H9 (cell line): ENCODE results near the gene RBM33. TPM values are rescaled to one million over a fixed set of nuclear protein-coding genes. Genes with fewer than 3 reads are reported as not detected.
A peak's percentile ranks its signal among the peaks of the same experiment; 100 is the strongest.

ENCODE experiments used
- DNase-seq: peaks from one replicate; pipeline ENCODE4 v3.0.0-alpha.2; 2017
- H2AFZ ChIP-seq: one replicate; pipeline ENCODE4 v1.6.1; 2013; ENCODE audit warnings: mild to moderate bottlenecking, low read length, control low read depth, moderate library complexity
- H2AK5ac ChIP-seq: 2 replicates; pipeline ENCODE4 v1.6.1; 2013; ENCODE audit warnings: low read length, control low read depth, mixed read lengths; ENCODE audit not compliant: insufficient read length
- H2BK120ac ChIP-seq: one replicate; pipeline ENCODE4 v1.6.1; 2013; ENCODE audit warnings: low read depth, mild to moderate bottlenecking, low read length, control low read depth, inconsistent platforms; ENCODE audit not compliant: poor library complexity, severe bottlenecking
- H2BK12ac ChIP-seq: 2 replicates; pipeline ENCODE4 v1.6.1; 2013; ENCODE audit warnings: low read length, control low read depth, mixed read lengths, low read depth; ENCODE audit not compliant: insufficient read length
- H2BK15ac ChIP-seq: 2 replicates; pipeline ENCODE4 v1.6.1; 2013; ENCODE audit warnings: low read depth, low read length, control low read depth
- H2BK20ac ChIP-seq: one replicate; pipeline ENCODE4 v1.6.1; 2013; ENCODE audit warnings: low read depth, mild to moderate bottlenecking, low read length, control low read depth, inconsistent platforms; ENCODE audit not compliant: poor library complexity, severe bottlenecking
- H2BK5ac ChIP-seq: 2 replicates; pipeline ENCODE4 v1.6.1; 2013; ENCODE audit warnings: low read length, control low read depth, mixed read lengths; ENCODE audit not compliant: insufficient read length
- H3K14ac ChIP-seq: 2 replicates; pipeline ENCODE4 v1.6.1; 2013; ENCODE audit warnings: low read length, control low read depth; ENCODE audit not compliant: insufficient read depth
- H3K18ac ChIP-seq: 2 replicates; pipeline ENCODE4 v1.6.1; 2013; ENCODE audit warnings: low read depth, mild to moderate bottlenecking, mixed read lengths, low read length, control low read depth; ENCODE audit not compliant: insufficient read length
- H3K23ac ChIP-seq: 2 replicates; pipeline ENCODE4 v1.6.1; 2013; ENCODE audit warnings: low read length, control low read depth, mixed read lengths, low read depth; ENCODE audit not compliant: insufficient read length
- H3K23me2 ChIP-seq: 2 replicates; pipeline ENCODE4 v1.6.1; 2013; ENCODE audit warnings: low read depth, mild to moderate bottlenecking, mixed read lengths, low read length, control low read depth; ENCODE audit not compliant: insufficient read length, poor library complexity, severe bottlenecking
- H3K27ac ChIP-seq: 2 replicates; pipeline ENCODE4 v1.5.1; 2013; ENCODE audit warnings: low read length, control low read depth, mixed read lengths, low read depth; ENCODE audit not compliant: insufficient read length
- H3K27me3 ChIP-seq: 2 replicates; pipeline ENCODE4 v1.6.1; 2013; ENCODE audit warnings: low read length, control low read depth, inconsistent platforms; ENCODE audit not compliant: insufficient read depth
- H3K4ac ChIP-seq: 2 replicates; pipeline ENCODE4 v1.6.1; 2013; ENCODE audit warnings: low read depth, mild to moderate bottlenecking, control low read depth, inconsistent platforms, low read length, moderate library complexity
- H3K4me1 ChIP-seq: 2 replicates; pipeline ENCODE4 v1.6.1; 2013; ENCODE audit warnings: low read length, control low read depth, inconsistent platforms; ENCODE audit not compliant: insufficient read depth
- H3K4me2 ChIP-seq: 2 replicates; pipeline ENCODE4 v1.6.1; 2013; ENCODE audit warnings: low read length, control low read depth, mixed read lengths; ENCODE audit not compliant: insufficient read length, insufficient read depth
- H3K56ac ChIP-seq: 2 replicates; pipeline ENCODE4 v1.6.1; 2013; ENCODE audit warnings: low read depth, mild to moderate bottlenecking, mixed read lengths, low read length, control low read depth; ENCODE audit not compliant: insufficient read length
- H3K79me1 ChIP-seq: 2 replicates; pipeline ENCODE4 v1.6.1; 2013; ENCODE audit warnings: low read depth, mild to moderate bottlenecking, moderate library complexity, low read length, control low read depth, inconsistent platforms; ENCODE audit not compliant: insufficient read depth, poor library complexity, severe bottlenecking
- H3K79me2 ChIP-seq: 2 replicates; pipeline ENCODE4 v1.6.1; 2013; ENCODE audit warnings: low read length, control low read depth, inconsistent platforms; ENCODE audit not compliant: insufficient read depth
- H3K9ac ChIP-seq: 2 replicates; pipeline ENCODE4 v1.6.1; 2013; ENCODE audit warnings: low read length, control low read depth, mixed read lengths; ENCODE audit not compliant: insufficient read length; ENCODE audit errors: extremely low read depth
- H3K9me3 ChIP-seq: one replicate; pipeline ENCODE4 v1.6.1; 2013; ENCODE audit warnings: low read depth, low read length, inconsistent platforms; ENCODE audit not compliant: control insufficient read depth
- H3T11ph ChIP-seq: one replicate; pipeline ENCODE4 v1.6.1; 2013; ENCODE audit warnings: mild to moderate bottlenecking, low read length, control low read depth, inconsistent platforms
- H4K20me1 ChIP-seq: one replicate; pipeline ENCODE4 v1.6.1; 2013; ENCODE audit not compliant: control insufficient read depth, insufficient read length, insufficient read depth
- H4K5ac ChIP-seq: 2 replicates; pipeline ENCODE4 v1.6.1; 2013; ENCODE audit warnings: low read depth, mild to moderate bottlenecking, mixed read lengths, low read length, control low read depth; ENCODE audit not compliant: insufficient read length
- H4K8ac ChIP-seq: replicated peaks from 2 replicates; pipeline ENCODE4 v1.6.1; 2013; ENCODE audit warnings: low read length, control low read depth, mixed read lengths, low read depth; ENCODE audit not compliant: insufficient read length
- H4K91ac ChIP-seq: 2 replicates; pipeline ENCODE4 v1.6.1; 2013; ENCODE audit warnings: low read depth, mild to moderate bottlenecking, moderate library complexity, mixed read lengths, low read length, control low read depth; ENCODE audit not compliant: insufficient read length
- H3K27ac Mint-ChIP-seq, 3 experiments: 2 replicates in 2 of 3; 3 replicates in 1 of 3; pipeline ENCODE4 v1.8.0; 2020 to 2021; ENCODE audit warnings: mixed read lengths in 3 of 3, mild to moderate bottlenecking in 1 of 3, moderate library complexity in 1 of 3
- H3K27me3 Mint-ChIP-seq: 2 replicates; pipeline ENCODE4 v1.8.0; 2021; ENCODE audit warnings: low read depth, mild to moderate bottlenecking, moderate library complexity, mixed read lengths
- H3K36me3 Mint-ChIP-seq, 3 experiments: 2 replicates in 2 of 3; 3 replicates in 1 of 3; pipeline ENCODE4 v1.8.0; 2020 to 2021; ENCODE audit warnings: low read depth in 3 of 3, mixed read lengths in 3 of 3; ENCODE audit not compliant: insufficient read depth in 1 of 3
- H3K4me1 Mint-ChIP-seq, 2 experiments: 2 replicates each; pipeline ENCODE4 v1.8.0; 2020; ENCODE audit warnings: mixed read lengths in 2 of 2
- H3K4me3 Mint-ChIP-seq, 2 experiments: 2 replicates in 1 of 2; 3 replicates in 1 of 2; pipeline ENCODE4 v1.8.0; 2020 to 2021; ENCODE audit warnings: mild to moderate bottlenecking in 2 of 2, mixed read lengths in 2 of 2, moderate library complexity in 1 of 2
- H3K9me3 Mint-ChIP-seq, 2 experiments: 2 replicates in 1 of 2; 3 replicates in 1 of 2; pipeline ENCODE4 v1.8.0; 2020; ENCODE audit warnings: mild to moderate bottlenecking in 2 of 2, mixed read lengths in 2 of 2, moderate library complexity in 1 of 2
- CTCF ChIP-seq: fragments of 200-600 bp; sonication (generic); conservative IDR thresholded peaks from 3 replicates; pipeline ENCODE4 v1.8.0; 2021; ENCODE audit warnings: antibody characterized with exemption, mild to moderate bottlenecking
- WGBS: extraction: QIAGEN DNeasy Blood & Tissue Kit; methylation state at CpG from one replicate; pipeline ENCODE4 v1.1.7; 2013; ENCODE audit warnings: missing lambda C conversion rate, low lambda C conversion rate, mixed read lengths; ENCODE audit not compliant: insufficient read length; ENCODE audit errors: extremely low coverage; 5-methylcytosine and 5-hydroxymethylcytosine counted together
- total RNA-seq: library from RNA; stranded (reverse); gene quantifications from 2 replicates; pipeline ENCODE4 v1.2.1, GENCODE V29; 2021

Gene RBM33
- total RNA-seq, 1 experiment from 2014 or later: 71.3 TPM

- no CpG with 5 or more reads among the region's 5 CpGs for WGBS
- no peak overlapping the region for H3K27ac ChIP-seq
- no peak overlapping the region for H2AFZ ChIP-seq
- H3K27me3 ChIP-seq: no peaks in the 10 kb centered on the region
- no peak overlapping the region for H2BK120ac ChIP-seq
- no peak overlapping the region for H3K14ac ChIP-seq
- no peak for TF ChIP-seq CTCF
- no peak overlapping the region for H4K5ac ChIP-seq
- DNase-seq: no peak
- H4K91ac ChIP-seq: peak overlapping the region; percentile 1
- H3K4me2 ChIP-seq: no peak overlapping the region
- no peak overlapping the region for H2AK5ac ChIP-seq
- H4K20me1 ChIP-seq: peaks cover 2% of the 10 kb centered on the region
- H3T11ph ChIP-seq: no peak overlapping the region
- H3K4me1 Mint-ChIP-seq: peaks cover 16 to 20% of the 10 kb centered on the region in 2 experiments
- H2BK5ac ChIP-seq: no peak overlapping the region
- H3K79me1 ChIP-seq: peaks cover 7% of the 10 kb centered on the region
- no peak overlapping the region for H3K23ac ChIP-seq
- no peak overlapping the region for H2BK15ac ChIP-seq
- peak overlapping the region; percentile 45 to 59 (median 50); a peak in 3 of 7 replicates for H3K27ac Mint-ChIP-seq
- H3K4ac ChIP-seq: no peak overlapping the region
- no peaks in the 10 kb centered on the region for H3K27me3 Mint-ChIP-seq
- H3K79me2 ChIP-seq: peaks cover 41% of the 10 kb centered on the region; the same call in 1 of the 2 replicates
- H2BK12ac ChIP-seq: no peak overlapping the region
- no peaks in the 10 kb centered on the region for H3K9me3 ChIP-seq
- peaks cover 3% of the 10 kb centered on the region; the same call in 1 of the 2 replicates for H3K4me1 ChIP-seq
- H3K36me3 Mint-ChIP-seq: peaks cover 9 to 24% (median 20%) of the 10 kb centered on the region in 3 experiments; a peak in 6 of 7 replicates
- H3K18ac ChIP-seq: no peak overlapping the region
- H3K4me3 Mint-ChIP-seq: no peak overlapping the region
- no peak overlapping the region for H3K9ac ChIP-seq
- no peak overlapping the region for H4K8ac ChIP-seq
- no peak overlapping the region for H2BK20ac ChIP-seq
- H3K9me3 Mint-ChIP-seq: no peaks in the 10 kb centered on the region; a peak in 1 of 5 replicates
- H3K23me2 ChIP-seq: no peaks in the 10 kb centered on the region
- no peak overlapping the region for H3K56ac ChIP-seq
Measured at GRCh38 chr7:155662343-155663043, 18.0 kb downstream of the RBM33 start.
